GM12873 (cell line): ENCODE data around the gene CELF2.

Experiments
- CTCF ChIP-seq: IDR thresholded peaks from 2 replicates; pipeline ENCODE4 v1.5.1; 2012; ENCODE audit warnings: low read depth, mild to moderate bottlenecking, moderate library complexity, low read length, control low read depth; ENCODE audit not compliant: insufficient read depth; ENCODE audit errors: missing control alignments

The CELF2 gene

GRCh38 chr10:11153245-11153644 lies 135.6 kb downstream of the CELF2 start:
- TF ChIP-seq CTCF: no peak

DNA sequence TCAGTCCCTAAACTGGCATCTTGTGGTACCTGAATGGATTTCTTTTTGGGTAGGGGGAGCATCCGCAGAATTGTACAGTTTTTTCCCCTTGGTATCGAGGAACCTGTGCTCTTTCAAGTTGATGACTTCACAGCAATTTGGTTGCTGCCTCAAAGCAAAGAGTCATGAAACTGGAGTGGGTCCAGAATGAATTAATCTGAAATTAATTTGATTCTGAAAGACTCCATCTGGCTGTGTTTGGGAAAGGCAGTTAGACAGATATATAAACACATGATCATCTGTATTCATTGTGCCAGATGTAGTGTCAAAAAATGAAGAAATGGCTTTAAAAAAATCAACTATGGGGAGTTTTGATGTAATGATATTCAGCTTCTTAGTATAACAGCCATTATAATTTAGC lies 136.1 kb downstream of the CELF2 start:
- TF ChIP-seq CTCF: no peak

DNA sequence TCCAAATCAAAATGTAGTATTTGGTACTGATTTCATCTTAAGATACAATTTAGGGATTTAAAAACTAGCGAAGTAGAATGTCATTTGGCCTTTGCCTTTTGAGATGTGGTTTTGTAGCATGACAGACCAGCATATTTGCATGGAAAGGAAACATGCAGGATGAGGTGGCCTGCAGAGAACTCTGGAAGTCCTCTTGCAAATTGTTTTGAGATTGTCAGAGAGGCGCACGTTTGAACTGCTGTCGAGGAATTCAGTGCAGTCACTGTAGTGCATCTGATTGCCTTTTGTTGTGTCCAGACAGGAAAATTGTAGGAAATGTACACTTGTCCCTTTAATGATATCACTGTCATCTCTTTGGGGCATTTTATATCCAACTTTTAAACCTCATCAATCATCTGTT lies 136.7 kb downstream of the CELF2 start:
- no peak for TF ChIP-seq CTCF

DNA sequence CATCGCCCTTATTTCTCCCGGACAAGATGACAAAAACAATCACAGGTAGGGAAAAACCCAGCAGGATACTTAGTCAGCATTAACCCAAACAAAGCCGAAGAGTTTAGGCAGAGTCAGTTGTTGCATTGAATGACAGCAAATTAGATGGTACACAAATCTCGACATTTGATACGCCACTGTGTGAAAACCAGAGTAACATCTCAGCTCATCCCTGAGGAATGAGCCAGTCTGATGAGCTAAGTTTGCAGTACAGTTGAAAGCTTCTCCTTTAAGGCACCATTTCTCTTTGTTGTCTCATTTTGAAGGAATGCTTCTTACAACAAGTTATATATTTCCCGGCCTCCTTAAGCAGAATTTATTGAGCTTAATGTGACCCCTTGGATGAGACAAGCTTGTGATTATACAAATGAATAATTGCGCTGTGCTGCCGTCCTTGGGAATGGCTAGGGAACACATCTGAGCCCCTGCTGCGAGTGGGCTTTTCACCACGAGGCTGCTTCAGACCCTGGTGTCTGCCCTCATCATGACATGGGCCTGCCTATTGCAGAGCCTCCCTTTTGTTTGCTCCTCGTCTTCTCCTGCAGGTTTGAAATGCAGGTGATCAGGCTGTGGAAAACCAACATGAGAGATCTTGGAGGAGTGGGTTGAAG lies 137.3 kb downstream of the CELF2 start:
- no peak for TF ChIP-seq CTCF

GRCh38 chr10:11156480-11156879 lies 138.8 kb downstream of the CELF2 start:
- TF ChIP-seq CTCF: no peak

DNA sequence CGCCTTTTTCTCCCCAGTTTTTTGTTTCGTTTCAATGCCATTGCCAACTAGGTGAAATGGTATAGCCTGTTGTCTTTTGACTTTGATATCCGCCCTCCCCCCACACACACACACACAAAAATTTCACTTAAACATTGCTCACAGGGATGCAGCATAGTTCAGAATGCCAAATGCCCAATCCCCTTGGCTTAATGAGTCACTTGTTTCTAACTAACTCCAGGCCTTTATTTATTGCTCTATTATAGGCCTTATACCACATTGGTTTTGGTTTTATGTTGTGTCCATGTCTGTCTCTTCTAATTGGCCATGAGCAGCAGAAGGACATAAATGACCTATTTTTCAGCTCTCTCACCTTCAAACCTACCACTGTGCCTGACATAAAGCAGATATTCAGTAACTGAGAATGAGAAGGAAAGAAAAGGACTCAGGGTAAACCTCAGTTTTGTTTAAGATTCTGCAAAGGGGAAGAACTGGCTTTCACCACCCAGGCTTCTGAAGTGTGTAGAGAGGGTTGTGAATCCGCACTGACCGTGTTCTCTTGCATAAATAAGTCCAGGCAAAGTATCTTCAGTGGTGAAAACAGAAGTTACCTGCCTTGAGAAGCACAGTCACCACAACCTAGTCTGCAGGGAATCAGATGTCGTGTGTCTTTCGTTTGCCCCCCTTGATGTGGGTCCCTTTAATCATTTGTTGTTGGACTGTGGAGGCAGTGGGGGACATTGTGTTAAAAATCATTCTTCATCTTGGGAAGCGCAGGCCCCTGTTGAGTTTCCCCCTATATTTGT lies 139.8 kb downstream of the CELF2 start:
- TF ChIP-seq CTCF: no peak

GRCh38 chr10:11158080-11158479 lies 140.4 kb downstream of the CELF2 start:
- no peak for TF ChIP-seq CTCF
